H1 (cell line): ENCODE measurements around the gene CPA4. TPM values are rescaled to one million over a fixed set of nuclear protein-coding genes. Genes with fewer than 3 reads are reported as not detected.

Experiments
- CTCF ChIA-PET: fragments of 300-600 bp; sonication (Branson Sonifier 250); formaldehyde crosslinking; loops from one replicate; lab custom pipeline; 2021; ENCODE audit not compliant: partially characterized antibody; lab: Charles Lee
- POLR2A ChIA-PET: fragments of 300-600 bp; sonication (Branson Sonifier 250); formaldehyde crosslinking; loops from one replicate; lab custom pipeline; 2021; ENCODE audit warnings: inconsistent platforms; ENCODE audit not compliant: partially characterized antibody; lab: Charles Lee
- DNase-seq, 2 experiments: peaks; one replicate each; pipeline versions ENCODE4 v3.0.0 to v3.0.0-alpha.2; 2010 to 2022; ENCODE audit warnings: low spot score in 2 of 2, low read depth in 1 of 2, mixed read lengths in 1 of 2
- FAIRE-seq: peaks from 2 replicates; lab custom pipeline; 2011; peaks lifted over from hg19 to GRCh38; lab: Jason Lieb, UNC
- H2AFZ ChIP-seq: 2 replicates; pipeline ENCODE4 v1.8.1; 2012; ENCODE audit warnings: low read length, inconsistent platforms
- H2AK5ac ChIP-seq: 2 replicates; pipeline ENCODE4 v1.6.1; 2013; ENCODE audit warnings: low read depth, low read length
- H2BK120ac ChIP-seq: replicated peaks from 2 replicates; pipeline ENCODE3; 2013; ENCODE audit warnings: low read depth, low read length, inconsistent platforms
- H2BK12ac ChIP-seq: 2 replicates; pipeline ENCODE4 v1.6.1; 2013; ENCODE audit warnings: low read depth, low read length
- H2BK15ac ChIP-seq: 2 replicates; pipeline ENCODE4 v1.6.1; 2013; ENCODE audit warnings: low read length
- H2BK20ac ChIP-seq: 2 replicates; pipeline ENCODE4 v1.6.1; 2013; ENCODE audit warnings: low read length
- H2BK5ac ChIP-seq: 2 replicates; pipeline ENCODE4 v1.6.1; 2013; ENCODE audit warnings: low read depth, low read length
- H3K14ac ChIP-seq: 2 replicates; pipeline ENCODE4 v1.6.1; 2013; ENCODE audit warnings: inconsistent platforms; ENCODE audit not compliant: insufficient read length
- H3K18ac ChIP-seq: 2 replicates; pipeline ENCODE4 v1.6.1; 2013; ENCODE audit warnings: low read length; ENCODE audit errors: extremely low read depth
- H3K23ac ChIP-seq: 2 replicates; pipeline ENCODE4 v1.6.1; 2013; ENCODE audit warnings: inconsistent platforms; ENCODE audit not compliant: insufficient read length
- H3K23me2 ChIP-seq: 2 replicates; pipeline ENCODE4 v1.6.1; 2013; ENCODE audit warnings: low read depth, low read length
- H3K27ac ChIP-seq: 2 replicates; pipeline ENCODE4 v1.6.1; 2011; ENCODE audit warnings: low read depth, low read length, inconsistent platforms
- H3K27me3 ChIP-seq, 4 experiments: replicated peaks in 1 of 4; 1 replicate in 1 of 4; 2 replicates in 3 of 4; pipeline versions ENCODE4 v1.6.1 to v1.8.1; 2011 to 2013; ENCODE audit warnings: low read length in 3 of 4, mild to moderate bottlenecking in 3 of 4, inconsistent platforms in 2 of 4, mixed read lengths in 2 of 4, moderate library complexity in 1 of 4; ENCODE audit not compliant: control insufficient read depth in 3 of 4, insufficient read depth in 3 of 4; ENCODE audit errors: extremely low read depth in 1 of 4
- H3K36me3 ChIP-seq, 4 experiments: 2 replicates each; pipeline versions ENCODE4 v1.6.1 to v1.8.1; 2011 to 2013; ENCODE audit warnings: mild to moderate bottlenecking in 4 of 4, low read length in 3 of 4, moderate library complexity in 2 of 4, control low read depth in 1 of 4, inconsistent platforms in 1 of 4; ENCODE audit not compliant: insufficient read depth in 4 of 4, control insufficient read depth in 2 of 4
- H3K4ac ChIP-seq: replicated peaks from 2 replicates; pipeline ENCODE3; 2013; ENCODE audit warnings: low read length, low read depth, mixed read lengths, inconsistent platforms; ENCODE audit not compliant: insufficient read length
- H3K4me1 ChIP-seq, 4 experiments: replicated peaks in 1 of 4; 1 replicate in 1 of 4; 2 replicates in 3 of 4; pipeline versions ENCODE4 v1.6.1 to v1.8.1; 2011 to 2013; ENCODE audit warnings: low read length in 3 of 4, inconsistent platforms in 2 of 4, mixed read lengths in 1 of 4; ENCODE audit not compliant: insufficient read depth in 4 of 4, control insufficient read depth in 3 of 4
- H3K4me2 ChIP-seq, 2 experiments: 2 replicates each; pipeline versions ENCODE4 v1.6.1 to v1.8.1; 2011 to 2013; ENCODE audit warnings: low read depth in 2 of 2, low read length in 2 of 2, control low read depth in 1 of 2, inconsistent platforms in 1 of 2, mild to moderate bottlenecking in 1 of 2; ENCODE audit not compliant: insufficient read depth in 1 of 2
- H3K4me3 ChIP-seq, 4 experiments: fragments of 200-600, 300-600 bp in 1 of 4; sonication (generic), shearing (Covaris generic), sonication (Bioruptor Twin) in 1 of 4; 2 replicates each; pipeline versions ENCODE4 v1.5.1 to v1.8.1; 2011 to 2016; ENCODE audit warnings: low read length in 4 of 4, low read depth in 3 of 4, control low read depth in 2 of 4, inconsistent platforms in 2 of 4, mild to moderate bottlenecking in 2 of 4, mixed read lengths in 1 of 4, moderate library complexity in 1 of 4; ENCODE audit not compliant: insufficient read depth in 2 of 4; ENCODE audit errors: extremely low read depth in 1 of 4
- H3K56ac ChIP-seq: replicated peaks from 2 replicates; pipeline ENCODE3; 2013; ENCODE audit warnings: low read depth, mild to moderate bottlenecking, mixed read lengths, low read length, inconsistent platforms; ENCODE audit not compliant: insufficient read length
- H3K79me1 ChIP-seq: 2 replicates; pipeline ENCODE4 v1.6.1; 2013; ENCODE audit warnings: low read depth, low read length, control low read depth
- H3K79me2 ChIP-seq, 2 experiments: 2 replicates each; pipeline versions ENCODE4 v1.6.1 to v1.8.1; 2012 to 2013; ENCODE audit warnings: low read length in 2 of 2, mild to moderate bottlenecking in 2 of 2, inconsistent platforms in 1 of 2; ENCODE audit not compliant: insufficient read depth in 2 of 2, control insufficient read depth in 1 of 2
- H3K9ac ChIP-seq, 4 experiments: replicated peaks in 1 of 4; 1 replicate in 1 of 4; 2 replicates in 3 of 4; pipeline versions ENCODE4 v1.6.1 to v1.8.1; 2011 to 2013; ENCODE audit warnings: low read depth in 3 of 4, low read length in 3 of 4, control low read depth in 2 of 4, mild to moderate bottlenecking in 2 of 4, moderate library complexity in 2 of 4, inconsistent platforms in 1 of 4; ENCODE audit errors: extremely low read depth in 1 of 4
- H3K9me3 ChIP-seq, 2 experiments: 2 replicates each; pipeline versions ENCODE4 v1.6.1 to v1.8.1; 2012 to 2013; ENCODE audit warnings: mild to moderate bottlenecking in 2 of 2, moderate library complexity in 2 of 2, control low read depth in 1 of 2, inconsistent platforms in 1 of 2, low read depth in 1 of 2, low read length in 1 of 2, mixed read lengths in 1 of 2; ENCODE audit not compliant: insufficient read depth in 2 of 2
- H4K20me1 ChIP-seq, 2 experiments: replicated peaks in 1 of 2; 2 replicates each; pipeline versions ENCODE3 to v1.8.1; 2011 to 2013; ENCODE audit warnings: inconsistent platforms in 2 of 2, low read length in 2 of 2, mild to moderate bottlenecking in 1 of 2; ENCODE audit not compliant: insufficient read depth in 2 of 2, control insufficient read depth in 1 of 2
- H4K5ac ChIP-seq: 2 replicates; pipeline ENCODE4 v1.6.1; 2013; ENCODE audit warnings: low read length, low read depth, mixed read lengths, inconsistent platforms; ENCODE audit not compliant: insufficient read length
- H4K8ac ChIP-seq: 2 replicates; pipeline ENCODE4 v1.8.0; 2013; ENCODE audit warnings: mild to moderate bottlenecking, moderate library complexity, low read length, inconsistent platforms; ENCODE audit not compliant: insufficient read depth; ENCODE audit errors: extremely low read depth
- H4K91ac ChIP-seq: replicated peaks from 2 replicates; pipeline ENCODE3; 2013; ENCODE audit warnings: low read length, mixed read lengths, inconsistent platforms; ENCODE audit not compliant: insufficient read length
- CHD2 ChIP-seq: IDR thresholded peaks from 2 replicates; pipeline ENCODE4 v1.6.1; 2012; ENCODE audit warnings: low read length, improper control_type of control experiment
- EGR1 ChIP-seq: IDR thresholded peaks from 2 replicates; pipeline ENCODE4 v1.6.1; 2011; ENCODE audit warnings: low read depth, low read length, borderline replicate concordance
- GTF2F1 ChIP-seq: IDR thresholded peaks from 2 replicates; pipeline ENCODE4 v1.6.1; 2012; ENCODE audit warnings: low read depth, low read length, improper control_type of control experiment, borderline replicate concordance
- JUND ChIP-seq: IDR thresholded peaks from 2 replicates; pipeline ENCODE4 v1.6.1; 2011; ENCODE audit warnings: mild to moderate bottlenecking, improper control_type of control experiment, low read length
- KDM4A ChIP-seq: IDR thresholded peaks from one replicate; pipeline ENCODE4 v1.7.1; 2012; ENCODE audit warnings: low read depth, mild to moderate bottlenecking, moderate library complexity, low read length, inconsistent platforms; ENCODE audit not compliant: severe bottlenecking
- KDM5A ChIP-seq: fragments of 200-600 bp; IDR thresholded peaks from 2 replicates; pipeline ENCODE4 v1.7.1; 2012; ENCODE audit warnings: mild to moderate bottlenecking, low read length, inconsistent platforms, mixed read lengths
- SIN3A ChIP-seq, 2 experiments: IDR thresholded peaks in 1 of 2; conservative IDR thresholded peaks in 1 of 2; 2 replicates each; pipeline ENCODE4 v1.6.1; 2011 to 2012; ENCODE audit warnings: low read length in 2 of 2, improper control_type of control experiment in 1 of 2, low read depth in 1 of 2, mild to moderate bottlenecking in 1 of 2
- SP2 ChIP-seq: IDR thresholded peaks from 2 replicates; pipeline ENCODE4 v1.6.1; 2012; ENCODE audit warnings: mild to moderate bottlenecking, low read length, inconsistent platforms
- TBP ChIP-seq: IDR thresholded peaks from 2 replicates; pipeline ENCODE4 v1.6.1; 2011; ENCODE audit warnings: low read depth, low read length, improper control_type of control experiment
- whole genome bisulfite sequencing, 2 experiments: shearing (Covaris generic) in 1 of 2; methylation state at CpG; one replicate each; pipeline versions ENCODE4 v1.1.6 to v1.1.7; 2013 to 2015; ENCODE audit warnings: low lambda C conversion rate in 2 of 2, mixed read lengths in 2 of 2, inconsistent platforms in 1 of 2, low coverage in 1 of 2, missing lambda C conversion rate in 1 of 2; ENCODE audit not compliant: insufficient replicate concordance in 2 of 2, insufficient coverage in 1 of 2, insufficient read length in 1 of 2; ENCODE audit errors: extremely low coverage in 1 of 2, missing lambda C conversion rate in 1 of 2; 5-methylcytosine and 5-hydroxymethylcytosine counted together
- polyA plus RNA-seq, 7 experiments: library from polyadenylated mRNA; depleted of rRNA in 3 of 7; stranded (reverse) in 5 of 7; unstranded in 2 of 7; fragments of >200 nt in 5 of 7; fragments of 200-250 nt in 2 of 7; gene quantifications; 1 replicate in 5 of 7; 2 replicates in 1 of 7; 4 replicates in 1 of 7; pipeline versions ENCODE4 v1.2.1 to v1.2.3, GENCODE V29; 2011 to 2013; ENCODE audit warnings: missing spikeins in 2 of 7, mixed read lengths in 2 of 7
- total RNA-seq: library from RNA; stranded (reverse); fragmentation: NEBNext Ultra II Directional; extraction: Animal tissue kit (Norgen Biotek cat#: 25700); gene quantifications from 2 replicates; pipeline ENCODE4 v1.2.1, GENCODE V29; 2021
- TF ChIP-seq, protein P1 (sequence below), 3 experiments: IDR thresholded peaks; 1 replicate in 2 of 3; 2 replicates in 1 of 3; pipeline versions ENCODE4 v1.5.1 to v1.6.1; 2011; ENCODE audit warnings: low read length in 3 of 3, mild to moderate bottlenecking in 3 of 3, inconsistent platforms in 2 of 3, low read depth in 1 of 3, moderate library complexity in 1 of 3; ENCODE audit not compliant: insufficient read depth in 1 of 3; ENCODE audit errors: control extremely low read depth in 1 of 3

CPA4 gene
- total and polyA plus RNA-seq, 2 of the 8 experiments (the other 6 are each of a cell fraction or from before 2014, with no cell fraction given), result 0.03 TPM; not detected in 1

DNA sequence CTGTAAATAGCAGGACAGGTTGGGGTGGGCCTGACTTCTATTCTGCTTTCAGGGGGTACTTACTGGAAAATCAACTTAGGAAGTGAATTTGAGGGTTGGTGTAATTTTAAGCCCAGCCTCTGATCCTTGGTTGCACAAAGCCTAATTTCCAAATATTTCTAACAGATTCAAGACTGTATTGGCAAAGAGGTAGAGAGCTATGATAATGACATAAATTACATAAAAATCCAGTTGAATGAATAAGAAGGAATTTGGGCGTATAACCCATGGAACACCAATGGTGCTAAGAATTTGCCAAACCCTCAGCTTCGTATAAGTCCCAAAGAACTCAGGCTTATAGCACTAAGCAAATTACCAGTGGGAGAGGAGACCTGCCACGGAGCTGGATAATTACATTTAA, 11.9 kb downstream of the CPA4 start:
- Histone ChIP-seq H3K4me2 (no peak overlapping the region), H3K56ac (no peak overlapping the region), H3K23me2 (no peaks in the 10 kb centered on the region), H3K9me3 (no peaks in the 10 kb centered on the region), H4K20me1 (no peaks in the 10 kb centered on the region), H3K27ac (no peak overlapping the region), H4K8ac (no peak overlapping the region), H3K27me3 (no peaks in the 10 kb centered on the region), H4K5ac (no peak overlapping the region), H3K23ac (no peak overlapping the region), H3K79me2 (no peaks in the 10 kb centered on the region), H2BK5ac (no peak overlapping the region), H3K4me3 (no peak overlapping the region), H4K91ac (no peak overlapping the region), H2BK12ac (no peak overlapping the region), H2AK5ac (no peak overlapping the region), H3K9ac (no peak overlapping the region), H3K79me1 (no peaks in the 10 kb centered on the region), H3K4ac (no peak overlapping the region), H3K18ac (no peak overlapping the region), H3K36me3 (no peaks in the 10 kb centered on the region), H2BK120ac (no peak overlapping the region), H2BK20ac (no peak overlapping the region), H3K14ac (no peak overlapping the region), H2BK15ac (no peak overlapping the region), H2AFZ (no peak overlapping the region), H3K4me1 (no peaks in the 10 kb centered on the region)
- no peak for TF ChIP-seq KDM5A
- TF ChIP-seq CHD2, result no peak
- no peak for TF ChIP-seq EGR1
- TF ChIP-seq JUND, result no peak
- TF ChIP-seq, protein P1, sequence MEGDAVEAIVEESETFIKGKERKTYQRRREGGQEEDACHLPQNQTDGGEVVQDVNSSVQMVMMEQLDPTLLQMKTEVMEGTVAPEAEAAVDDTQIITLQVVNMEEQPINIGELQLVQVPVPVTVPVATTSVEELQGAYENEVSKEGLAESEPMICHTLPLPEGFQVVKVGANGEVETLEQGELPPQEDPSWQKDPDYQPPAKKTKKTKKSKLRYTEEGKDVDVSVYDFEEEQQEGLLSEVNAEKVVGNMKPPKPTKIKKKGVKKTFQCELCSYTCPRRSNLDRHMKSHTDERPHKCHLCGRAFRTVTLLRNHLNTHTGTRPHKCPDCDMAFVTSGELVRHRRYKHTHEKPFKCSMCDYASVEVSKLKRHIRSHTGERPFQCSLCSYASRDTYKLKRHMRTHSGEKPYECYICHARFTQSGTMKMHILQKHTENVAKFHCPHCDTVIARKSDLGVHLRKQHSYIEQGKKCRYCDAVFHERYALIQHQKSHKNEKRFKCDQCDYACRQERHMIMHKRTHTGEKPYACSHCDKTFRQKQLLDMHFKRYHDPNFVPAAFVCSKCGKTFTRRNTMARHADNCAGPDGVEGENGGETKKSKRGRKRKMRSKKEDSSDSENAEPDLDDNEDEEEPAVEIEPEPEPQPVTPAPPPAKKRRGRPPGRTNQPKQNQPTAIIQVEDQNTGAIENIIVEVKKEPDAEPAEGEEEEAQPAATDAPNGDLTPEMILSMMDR (IDR thresholded peaks at IDR 0.05; ENCODE audit: control extremely low read depth in 1 of 3, insufficient read depth in 1 of 3, low read depth in 1 of 3, low read length in 3 of 3), result no peak
- TF ChIP-seq GTF2F1, result no peak
- no peak for TF ChIP-seq TBP
- no peak for TF ChIP-seq KDM4A
- TF ChIP-seq SIN3A (conservative IDR thresholded peaks at IDR 0.05 in 1 of 2, IDR thresholded peaks at IDR 0.05 in 1 of 2; ENCODE audit: low read depth in 1 of 2, low read length in 2 of 2), result no peak
- no peak for TF ChIP-seq SP2
- FAIRE-seq (no peak), DNase-seq (no peak)
- ChIA-PET CTCF (interaction anchor here (1.1 kb wide), 2 partner anchors 21 to 77 kb away, joined by 3 to 4 read pairs; no protein-coding TSS in a partner anchor), POLR2A (no interaction called here)
- WGBS, 2 experiments, result 89% methylated on average over 3 of the region's 3 CpGs; no CpG with 5 or more reads in 1 of the 2 experiments
